ENCODE data around the gene MACROD2.

MACROD2 gene

GRCh38 chr20:15256676-15257568 is 1261.6 kb downstream of the MACROD2 start:
- DNase-seq: no peak

GRCh38 chr20:15257569-15257870 is 1262.2 kb downstream of the MACROD2 start:
- DNase-seq: no peak

- no peak for DNase-seq
Observed at GRCh38 chr20:15265581-15266309, 1270.4 kb downstream of the MACROD2 start.

- no peak for DNase-seq
Observed at GRCh38 chr20:15267935-15268334, 1272.6 kb downstream of the MACROD2 start.

GRCh38 chr20:15278041-15278440 is 1282.7 kb downstream of the MACROD2 start:
- no peak for DNase-seq

GRCh38 chr20:15287329-15287728 is 1292.0 kb downstream of the MACROD2 start:
- DNase-seq: no peak

GRCh38 chr20:15288106-15288505 is 1292.8 kb downstream of the MACROD2 start:
- no peak for DNase-seq

GRCh38 chr20:15289337-15289736 is 1294.0 kb downstream of the MACROD2 start:
- DNase-seq: no peak

- DNase-seq: no peak
Observed at GRCh38 chr20:15292405-15292804, 1297.1 kb downstream of the MACROD2 start.

- no peak for DNase-seq
Observed at GRCh38 chr20:15296422-15296821, 1301.1 kb downstream of the MACROD2 start.

GRCh38 chr20:15297059-15297875 is 1302.0 kb downstream of the MACROD2 start:
- DNase-seq: no peak

GRCh38 chr20:15302075-15302474 is 1306.8 kb downstream of the MACROD2 start:
- no peak for DNase-seq

GRCh38 chr20:15310361-15310760 is 1315.0 kb downstream of the MACROD2 start:
- peak; percentile 22 to 29 for DNase-seq

GRCh38 chr20:15316556-15316955 is 1321.2 kb downstream of the MACROD2 start:
- DNase-seq: no peak

GRCh38 chr20:15317546-15318232 is 1322.4 kb downstream of the MACROD2 start:
- DNase-seq: peak; percentile 1 to 2

- no peak for DNase-seq
Observed at GRCh38 chr20:15318682-15319081, 1323.4 kb downstream of the MACROD2 start.

GRCh38 chr20:15319439-15319838 is 1324.1 kb downstream of the MACROD2 start:
- DNase-seq: no peak

GRCh38 chr20:15320941-15321340 is 1325.6 kb downstream of the MACROD2 start:
- no peak for DNase-seq

GRCh38 chr20:15327123-15327522 is 1331.8 kb downstream of the MACROD2 start:
- no peak for DNase-seq

- no peak for DNase-seq
Observed at GRCh38 chr20:15328084-15328483, 1332.8 kb downstream of the MACROD2 start.

GRCh38 chr20:15332711-15333160 is 1337.4 kb downstream of the MACROD2 start:
- DNase-seq: no peak

GRCh38 chr20:15333170-15333569 is 1337.9 kb downstream of the MACROD2 start:
- no peak for DNase-seq

- no peak for DNase-seq
Observed at GRCh38 chr20:15336011-15336410, 1340.7 kb downstream of the MACROD2 start.

Data from Kasumi-1 (cell line).